ENCODE data around the gene POPDC2.

The POPDC2 gene

GRCh38 chr3:119641416-119641815 is 19.0 kb downstream of the POPDC2 start:
- no peak for DNase-seq (ENCODE audit: low read depth in 2 of 2)

- no peak for DNase-seq (ENCODE audit: low read depth in 2 of 2)
Measured at GRCh38 chr3:119639494-119640350, 20.7 kb downstream of the POPDC2 start.

- DNase-seq (ENCODE audit: low read depth in 2 of 2) = no peak
Measured at GRCh38 chr3:119637679-119638477, 22.5 kb downstream of the POPDC2 start.

GRCh38 chr3:119636891-119637611 is 23.3 kb downstream of the POPDC2 start:
- DNase-seq (ENCODE audit: low read depth in 2 of 2) = no peak

- DNase-seq (ENCODE audit: low read depth in 2 of 2) = no peak
Measured at GRCh38 chr3:119636249-119636648, 24.1 kb downstream of the POPDC2 start.

GRCh38 chr3:119635719-119636118 is 24.7 kb downstream of the POPDC2 start:
- no peak for DNase-seq (ENCODE audit: low read depth in 2 of 2)

- no peak for DNase-seq (ENCODE audit: low read depth in 2 of 2)
Measured at GRCh38 chr3:119632829-119633228, 27.6 kb downstream of the POPDC2 start.

GRCh38 chr3:119632216-119632615 is 28.2 kb downstream of the POPDC2 start:
- DNase-seq (ENCODE audit: low read depth in 2 of 2) = no peak

GRCh38 chr3:119631516-119631915 is 28.9 kb downstream of the POPDC2 start:
- no peak for DNase-seq (ENCODE audit: low read depth in 2 of 2)

GRCh38 chr3:119630880-119631329 is 29.5 kb downstream of the POPDC2 start:
- no peak for DNase-seq (ENCODE audit: low read depth in 2 of 2)

GRCh38 chr3:119630128-119630879 is 30.1 kb downstream of the POPDC2 start:
- no peak for DNase-seq (ENCODE audit: low read depth in 2 of 2)

- no peak for DNase-seq (ENCODE audit: low read depth in 2 of 2)
Measured at GRCh38 chr3:119628816-119629445, 31.5 kb downstream of the POPDC2 start.

- no peak for DNase-seq (ENCODE audit: low read depth in 2 of 2)
Measured at GRCh38 chr3:119628390-119628789, 32.0 kb downstream of the POPDC2 start.

- DNase-seq (ENCODE audit: low read depth in 2 of 2) = no peak
Measured at GRCh38 chr3:119627461-119627860, 32.9 kb downstream of the POPDC2 start.

GRCh38 chr3:119626196-119626595 is 34.2 kb downstream of the POPDC2 start:
- DNase-seq (ENCODE audit: low read depth in 2 of 2) = no peak

- DNase-seq (ENCODE audit: low read depth in 2 of 2) = no peak
Measured at GRCh38 chr3:119625451-119626153, 34.8 kb downstream of the POPDC2 start.

- DNase-seq (ENCODE audit: low read depth in 2 of 2) = no peak
Measured at GRCh38 chr3:119624002-119624720, 36.2 kb downstream of the POPDC2 start.

- DNase-seq (ENCODE audit: low read depth in 2 of 2) = no peak
Measured at GRCh38 chr3:119620899-119621298, 39.5 kb downstream of the POPDC2 start.

- no peak for DNase-seq (ENCODE audit: low read depth in 2 of 2)
Measured at GRCh38 chr3:119619094-119619493, 41.3 kb downstream of the POPDC2 start.

GRCh38 chr3:119616056-119616455 is 44.3 kb downstream of the POPDC2 start:
- no peak for DNase-seq (ENCODE audit: low read depth in 2 of 2)

All from stimulated activated CD4-positive, alpha-beta T cell treated with anti-CD3 and anti-CD28 coated beads, Interleukin-1b, Interleukin-23, amount 100 ng/mL, for 1 hour (primary cell).